Cerebellar nuclear complex (tissue), 1 donor: ENCODE data around the gene CEP43.

Source experiments
- DNase-seq, 2 experiments: peaks; one replicate each; lab custom pipeline; 2025; lab: John Stamatoyannopoulos, UW

The CEP43 gene

GRCh38 chr6:167013946-167014345 is 14.7 kb downstream of the CEP43 start:
- DNase-seq = no peak

DNA sequence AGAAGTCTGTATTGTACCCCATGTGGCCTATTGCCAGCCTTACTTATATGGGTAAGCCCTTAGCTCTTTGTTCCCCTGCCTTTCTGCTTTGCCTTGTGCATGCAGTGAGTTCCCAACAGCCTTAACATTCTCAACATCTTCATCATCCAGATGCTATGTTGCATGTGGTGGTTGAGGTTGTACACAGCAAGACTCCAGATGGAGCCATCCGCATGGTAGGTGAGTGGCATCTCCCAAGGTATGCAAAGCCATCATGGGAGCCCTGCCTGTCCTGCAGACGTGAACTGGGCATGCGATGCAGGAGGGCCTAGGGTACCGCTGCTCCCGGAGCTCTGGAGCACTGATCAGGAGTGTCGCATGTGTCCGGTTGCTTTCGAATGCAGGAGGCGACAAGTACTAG is 16.1 kb downstream of the CEP43 start:
- no peak for DNase-seq

DNA sequence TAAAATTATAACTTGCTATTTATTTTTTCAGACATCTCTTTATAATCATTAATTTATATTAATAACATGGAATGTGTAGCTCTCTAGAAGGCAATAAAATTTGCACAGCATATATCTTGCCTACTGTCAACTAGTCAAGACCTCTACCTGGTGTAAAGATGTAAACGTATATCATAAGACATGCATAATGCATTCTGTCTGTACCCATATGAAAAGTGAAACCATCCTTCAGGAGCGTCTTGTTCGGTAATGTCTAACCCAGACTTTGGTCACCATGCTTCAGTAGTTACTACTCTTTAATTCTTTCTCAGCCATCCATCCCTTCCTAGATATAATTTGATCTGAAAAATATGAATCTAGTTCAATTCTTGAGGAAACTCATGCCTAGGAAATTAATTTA is 21.0 kb downstream of the CEP43 start:
- DNase-seq = no peak

DNA sequence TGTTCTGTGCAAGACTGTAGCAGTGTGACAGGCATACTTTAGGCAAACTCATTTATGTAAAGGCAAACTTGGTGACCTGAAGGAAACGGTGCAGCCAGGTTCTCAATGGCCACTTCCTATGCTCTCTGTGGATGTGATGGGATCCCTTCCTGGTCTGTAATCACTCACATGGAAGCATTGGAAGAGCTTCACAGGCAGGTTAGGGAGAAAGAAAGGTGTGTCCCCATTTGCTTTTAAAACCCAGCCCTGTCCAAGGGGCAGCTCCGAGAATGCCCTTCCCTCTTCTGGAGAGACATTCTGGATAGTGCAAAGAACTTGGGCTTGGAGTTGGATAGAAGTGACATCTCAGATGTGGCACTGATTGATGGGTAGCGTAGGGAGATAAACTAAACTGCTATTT is 28.1 kb downstream of the CEP43 start:
- no peak for DNase-seq

DNA sequence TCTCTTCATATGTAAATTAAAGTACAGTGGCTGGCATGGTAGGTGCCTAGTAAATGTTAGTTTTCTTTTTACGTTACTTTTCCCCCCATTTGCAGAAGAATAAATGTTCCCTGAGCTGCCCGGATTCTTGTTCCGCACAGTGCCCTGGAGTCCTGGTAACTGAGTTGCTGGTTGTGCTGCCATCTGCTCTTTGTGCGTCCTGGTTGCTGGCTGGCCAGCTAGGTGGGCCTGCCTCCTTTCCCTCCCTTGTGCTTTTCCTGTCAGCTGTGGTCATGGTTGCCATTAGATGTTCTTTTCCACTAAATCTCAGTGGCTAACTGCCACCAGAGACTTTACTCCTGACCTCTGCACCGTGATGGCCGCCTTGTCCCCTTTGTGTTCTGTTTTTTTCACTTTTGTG is 28.6 kb downstream of the CEP43 start:
- no peak for DNase-seq

GRCh38 chr6:167030222-167031072 is 31.2 kb downstream of the CEP43 start:
- DNase-seq = no peak

DNA sequence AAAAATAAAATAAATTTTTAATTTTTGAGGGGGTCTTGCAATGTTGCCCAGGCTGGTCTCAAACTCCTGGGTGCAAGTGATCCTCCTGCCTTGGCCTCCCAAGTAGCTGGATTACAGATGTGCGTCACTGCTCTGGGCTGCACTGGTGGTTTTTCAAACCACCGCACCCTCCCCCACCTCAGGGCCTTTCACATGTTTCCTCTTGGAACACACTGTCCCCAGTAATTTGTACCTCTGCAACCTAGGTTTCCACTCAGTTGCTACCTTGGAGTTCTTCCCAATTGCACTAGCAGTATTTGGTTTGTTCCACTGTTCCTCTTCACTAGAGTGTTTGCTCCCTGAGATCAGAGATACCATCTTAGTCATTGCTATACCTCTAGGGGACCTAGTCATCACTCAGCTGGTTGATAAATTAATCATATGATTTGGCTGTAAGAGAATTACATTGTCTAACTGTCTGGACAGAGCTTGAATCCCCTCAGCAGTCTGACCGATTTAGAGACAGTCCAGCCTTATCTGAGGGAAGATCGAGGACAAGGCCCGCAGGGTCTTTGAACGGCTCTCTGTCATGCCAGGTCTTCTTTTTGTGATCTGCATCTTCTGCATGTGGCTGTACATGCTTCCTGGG is 32.0 kb downstream of the CEP43 start:
- no peak for DNase-seq

DNA sequence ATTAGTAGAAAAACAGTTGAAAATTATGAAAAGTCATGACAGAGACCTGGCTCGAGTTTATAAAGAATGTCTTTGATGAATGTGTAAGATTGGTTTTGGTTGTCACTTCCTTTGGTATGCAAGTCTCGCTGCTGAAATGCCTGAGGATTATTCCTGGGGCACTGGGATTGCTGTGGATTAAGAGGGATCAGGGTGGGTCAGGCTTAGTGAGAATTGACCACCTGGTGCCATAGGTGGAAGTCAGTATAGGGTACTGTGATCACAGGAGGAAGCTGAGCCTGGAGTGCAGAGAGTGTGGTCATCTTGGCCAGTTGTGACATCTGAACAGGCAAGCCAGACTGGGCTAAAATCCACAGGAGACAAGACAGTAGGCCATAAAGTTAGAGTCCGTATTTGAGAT is 34.9 kb downstream of the CEP43 start:
- no peak for DNase-seq

DNA sequence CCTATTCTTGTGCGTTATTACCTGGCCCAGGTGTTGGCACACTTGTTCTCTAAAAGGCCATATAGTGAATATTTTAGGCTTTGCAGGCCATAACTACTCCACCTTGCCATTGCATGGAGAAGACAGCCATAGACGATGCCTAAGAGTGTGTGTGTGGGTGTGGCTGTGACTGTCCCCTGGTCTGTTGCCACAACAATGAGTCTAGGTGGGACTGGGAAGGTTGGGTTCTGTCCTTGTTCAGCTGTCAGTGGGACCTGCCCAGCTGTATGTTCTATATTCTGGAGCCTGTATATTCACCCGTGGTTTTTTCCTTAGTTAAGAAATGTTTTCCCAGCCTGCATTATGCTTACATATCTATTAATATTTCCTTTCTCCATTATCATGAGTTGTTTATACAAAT is 38.6 kb downstream of the CEP43 start:
- no peak for DNase-seq

DNA sequence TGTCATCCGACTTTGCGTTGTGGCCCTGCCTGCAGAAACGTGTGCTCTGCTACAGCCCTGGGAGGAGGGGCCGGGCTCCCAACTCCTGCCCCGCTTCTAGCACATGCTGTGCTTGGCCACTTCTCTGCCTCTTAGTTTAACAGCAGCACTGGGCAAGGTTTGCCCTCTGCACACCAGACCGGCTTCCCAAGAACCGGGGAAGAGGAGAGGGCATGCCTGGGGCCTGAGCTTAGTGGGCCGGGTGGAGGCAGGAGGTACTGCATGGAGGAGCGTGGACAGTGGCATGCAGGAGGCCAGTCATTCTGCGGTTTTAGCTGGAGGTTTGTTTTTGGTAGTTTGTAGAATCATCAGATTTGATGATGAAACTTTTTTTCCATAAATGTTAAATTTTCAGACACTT is 45.5 kb downstream of the CEP43 start:
- no peak for DNase-seq

GRCh38 chr6:167045828-167046580 is 46.8 kb downstream of the CEP43 start:
- no peak for DNase-seq

DNA sequence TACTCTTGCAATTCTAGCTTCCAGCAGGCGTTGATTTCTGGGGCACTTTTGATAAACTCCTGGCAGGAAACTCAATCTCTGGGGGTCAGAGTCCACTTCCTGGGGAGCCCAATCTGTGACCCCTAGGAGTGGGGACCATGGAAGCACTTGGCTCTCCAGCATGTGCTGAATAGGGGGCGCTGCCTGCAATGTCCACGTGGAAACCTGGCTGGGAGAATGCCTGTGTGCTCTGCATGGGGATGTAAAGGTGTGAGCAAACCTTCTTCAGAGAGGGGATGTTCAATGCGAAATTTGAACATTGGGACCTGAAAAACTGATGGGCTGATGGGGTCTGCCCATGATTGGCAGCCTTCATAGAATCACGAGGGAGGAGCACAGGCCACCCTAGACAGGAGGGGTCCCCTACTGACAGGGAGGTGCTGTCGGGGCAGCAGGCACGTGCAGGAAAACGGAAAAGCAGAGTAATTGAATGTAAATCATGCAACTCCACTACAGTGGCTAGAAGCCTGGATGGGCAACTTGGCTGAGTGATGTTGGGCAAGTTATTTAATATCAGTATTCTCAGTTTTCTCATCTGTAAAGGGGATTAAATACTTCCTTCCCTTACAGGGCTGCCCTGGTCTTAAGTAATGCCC is 47.8 kb downstream of the CEP43 start:
- DNase-seq = no peak

DNA sequence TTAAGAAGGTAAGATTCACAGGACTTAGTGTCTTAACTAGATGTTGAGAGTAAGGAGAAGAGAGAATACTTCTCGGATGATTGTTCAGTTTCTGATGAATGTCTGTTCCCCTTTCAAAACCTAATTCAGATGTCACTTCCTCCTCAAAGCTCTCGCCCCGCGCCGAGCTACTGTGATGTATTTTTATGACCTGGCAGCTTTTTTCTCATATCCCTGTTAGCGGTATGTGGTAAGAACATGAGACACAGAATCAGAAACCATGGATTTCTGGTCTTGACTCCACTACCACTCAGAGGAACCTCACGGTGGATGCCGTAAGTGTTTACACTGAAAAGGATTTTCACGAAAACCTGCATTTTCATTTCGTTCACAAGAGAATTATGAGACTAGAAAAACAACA is 48.4 kb downstream of the CEP43 start:
- DNase-seq = no peak
